Activated CD4-positive, alpha-beta T cell treated with anti-CD3 and anti-CD28 coated beads for 1 hour (primary cell): ENCODE results near the gene TMEM174.

Experiments used
- DNase-seq: peaks from one replicate; pipeline ENCODE4 v3.0.0-alpha.2; 2020

Gene TMEM174

DNA sequence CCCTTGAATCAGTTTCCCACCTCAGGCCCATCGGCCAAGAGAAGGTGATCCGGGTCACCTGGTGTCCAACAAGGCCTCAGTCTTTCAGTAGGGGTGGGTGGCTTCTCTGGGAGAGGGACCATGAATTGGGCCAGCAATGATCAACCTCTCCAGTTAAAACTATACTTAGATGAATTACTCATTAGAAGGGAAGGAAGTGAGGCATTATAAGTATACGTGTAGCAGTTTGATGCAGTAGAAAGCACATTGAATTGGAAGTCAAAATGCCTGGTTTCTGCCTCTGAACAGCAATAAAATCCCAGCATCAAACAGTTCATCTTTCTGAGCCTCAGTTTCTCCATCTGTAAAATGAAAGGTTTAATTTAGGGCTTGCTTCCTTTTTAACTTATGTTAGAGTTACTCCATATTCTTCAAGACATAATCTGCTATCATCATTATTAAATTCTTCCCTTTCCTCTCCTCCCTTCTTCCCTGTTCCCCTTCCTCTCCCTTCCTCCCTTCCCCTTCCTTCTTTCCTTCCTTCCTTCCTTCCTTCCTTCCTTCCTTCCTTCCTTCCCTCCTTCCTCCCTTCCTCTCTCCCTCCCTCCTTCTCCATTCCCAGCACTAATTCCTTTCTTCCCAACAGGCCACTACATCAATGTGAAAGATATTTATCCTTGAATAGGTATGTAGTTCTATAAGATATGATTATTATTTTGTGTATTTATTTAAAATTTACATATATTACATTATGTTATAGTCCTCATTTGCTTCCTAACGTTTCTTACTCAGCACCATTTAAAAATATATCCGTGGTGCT is 18.6 kb upstream of the TMEM174 start:
- DNase-seq, result no peak

DNA sequence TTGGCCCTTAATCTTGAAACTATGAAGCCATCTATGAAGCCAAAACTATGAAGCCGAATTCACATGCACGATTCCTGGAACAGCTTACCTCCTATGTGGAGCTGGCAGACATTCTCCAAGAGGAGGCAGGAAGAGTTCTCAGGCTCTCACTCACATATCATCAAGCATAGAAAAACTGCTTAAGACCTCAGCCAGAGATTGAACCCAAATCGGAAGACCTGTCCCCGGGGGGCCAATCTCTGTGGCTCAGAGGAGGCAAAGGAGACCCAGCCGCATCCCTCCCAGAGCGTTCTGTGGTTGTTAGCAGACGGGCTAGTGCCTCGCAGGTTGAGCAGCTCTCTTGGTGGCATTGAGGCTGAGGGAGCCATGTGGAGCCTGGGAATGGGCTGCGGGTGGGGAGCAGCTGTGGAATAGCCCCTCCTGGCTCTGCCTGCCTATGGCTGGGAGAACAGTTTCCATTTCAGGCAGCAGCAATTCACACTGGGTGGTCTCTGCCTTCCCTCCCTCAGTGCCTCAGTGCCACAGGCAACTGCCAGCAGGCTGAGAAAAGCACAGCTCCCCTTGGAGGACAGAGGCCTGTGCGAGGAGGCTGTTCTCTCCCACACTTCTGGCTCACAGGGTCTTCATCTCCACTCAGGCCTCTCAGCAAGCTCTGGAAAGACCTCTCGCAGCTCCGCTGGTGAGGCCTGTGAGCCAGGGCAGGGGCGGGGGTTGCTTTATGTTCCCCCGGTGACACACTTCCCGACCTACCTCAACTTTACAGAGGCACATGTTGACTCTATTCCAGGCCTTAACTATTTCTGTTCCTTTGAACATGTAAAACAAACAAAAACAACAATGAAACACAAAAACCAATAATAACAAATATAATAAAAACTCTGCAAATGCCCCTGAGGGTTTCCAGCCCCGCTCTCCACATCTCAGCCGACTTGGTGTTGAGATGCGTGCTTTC is 17.4 kb upstream of the TMEM174 start:
- no peak for DNase-seq

DNA sequence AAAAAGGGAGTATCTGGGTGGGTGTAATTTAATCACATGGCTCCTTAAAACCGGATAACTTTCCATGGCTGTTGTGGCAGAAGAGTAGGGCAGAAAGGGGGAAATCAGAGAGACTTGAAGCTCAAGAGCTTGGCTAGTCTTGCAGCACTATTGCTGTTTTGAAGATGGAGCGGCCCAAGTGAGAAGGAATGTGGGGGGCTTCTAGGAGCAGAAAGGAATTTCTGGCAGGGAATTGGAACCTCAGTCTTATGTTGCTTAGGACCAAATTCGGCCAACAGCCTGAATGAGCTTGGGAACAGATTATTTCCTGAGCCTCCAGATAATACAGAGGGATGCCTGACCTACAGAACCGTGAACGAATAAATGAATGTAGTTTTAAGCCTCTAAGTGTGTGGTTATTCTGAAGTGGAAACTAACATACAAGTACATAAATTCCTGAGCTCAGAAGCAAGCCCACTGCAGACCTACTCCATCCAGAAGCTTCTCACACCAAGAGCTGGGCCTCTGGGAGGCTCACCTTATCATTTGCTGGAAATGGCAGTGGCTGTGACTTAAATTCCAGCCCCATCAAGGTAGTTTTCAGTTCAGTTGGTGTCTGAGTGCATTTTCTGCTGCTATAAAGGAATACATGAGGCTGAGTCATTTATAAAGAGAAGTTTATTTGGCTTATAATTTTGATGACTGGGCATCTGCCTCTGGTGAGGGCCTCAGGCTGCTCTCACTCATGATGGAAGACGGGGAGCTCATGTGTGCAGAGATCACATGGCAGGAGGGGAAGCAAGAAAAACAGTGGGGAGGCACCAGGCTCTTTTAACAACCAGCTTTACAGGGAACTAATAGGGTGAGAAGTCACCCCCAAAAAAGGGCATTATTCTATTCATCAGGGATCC is 15.3 kb upstream of the TMEM174 start:
- no peak for DNase-seq

DNA sequence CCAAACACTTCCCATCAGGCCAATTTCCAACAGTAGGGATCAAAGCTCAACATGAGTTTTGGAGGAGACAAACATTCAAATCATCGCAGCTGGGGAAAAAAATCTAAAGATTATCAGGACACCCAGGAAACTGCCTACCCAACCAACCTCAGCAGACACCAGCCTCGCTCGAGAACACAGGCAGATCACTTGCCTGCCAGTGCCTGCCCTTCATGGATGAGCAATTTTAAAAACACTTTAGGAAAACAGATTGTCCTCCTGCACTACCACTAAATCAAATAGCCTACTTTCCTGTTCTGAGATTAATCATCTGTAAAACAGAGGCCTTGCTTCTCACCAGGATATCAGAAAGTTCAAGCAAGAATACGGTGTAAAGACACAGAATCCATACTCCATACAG is 14.7 kb upstream of the TMEM174 start:
- DNase-seq, result no peak

DNA sequence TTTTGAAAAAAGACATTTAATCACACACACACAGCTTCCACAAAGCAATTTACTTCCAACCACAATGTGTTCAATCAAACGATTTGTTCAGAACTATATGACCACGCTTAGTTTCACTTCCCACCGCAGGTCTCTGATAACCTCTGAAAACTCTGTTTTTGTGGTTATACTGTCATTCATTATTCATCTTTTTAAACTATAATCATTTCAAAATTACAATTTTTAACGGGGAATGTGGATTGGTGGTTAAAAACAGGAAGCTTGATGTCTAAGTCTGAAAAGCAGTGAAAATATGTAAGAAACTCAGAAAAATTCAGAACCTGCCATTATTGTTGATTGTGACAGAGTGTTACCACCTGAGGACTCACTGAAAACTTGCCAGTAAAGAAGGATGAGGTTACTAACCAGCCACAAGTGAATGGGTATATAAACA is 12.7 kb upstream of the TMEM174 start:
- DNase-seq, result no peak

DNA sequence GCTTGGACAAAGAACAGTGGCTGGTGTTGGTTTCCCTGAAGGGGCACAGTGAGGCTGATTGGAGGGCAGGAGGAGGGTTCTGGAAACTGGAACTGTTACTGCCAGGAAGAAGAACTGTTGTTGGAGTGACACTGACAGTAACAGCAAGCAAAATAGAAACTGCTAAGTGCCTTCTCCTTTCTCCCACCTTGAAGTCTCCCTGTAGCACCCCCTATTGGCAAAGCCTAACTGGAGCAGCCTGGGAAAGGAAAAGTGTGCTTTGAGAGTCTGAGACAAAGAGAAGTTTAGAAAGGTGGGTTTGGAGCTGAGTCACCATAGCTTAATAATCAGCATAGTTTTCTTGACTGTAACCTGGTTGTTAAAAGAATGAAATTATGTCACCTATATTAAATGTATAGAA is 2.5 kb upstream of the TMEM174 start:
- DNase-seq, result no peak

DNA sequence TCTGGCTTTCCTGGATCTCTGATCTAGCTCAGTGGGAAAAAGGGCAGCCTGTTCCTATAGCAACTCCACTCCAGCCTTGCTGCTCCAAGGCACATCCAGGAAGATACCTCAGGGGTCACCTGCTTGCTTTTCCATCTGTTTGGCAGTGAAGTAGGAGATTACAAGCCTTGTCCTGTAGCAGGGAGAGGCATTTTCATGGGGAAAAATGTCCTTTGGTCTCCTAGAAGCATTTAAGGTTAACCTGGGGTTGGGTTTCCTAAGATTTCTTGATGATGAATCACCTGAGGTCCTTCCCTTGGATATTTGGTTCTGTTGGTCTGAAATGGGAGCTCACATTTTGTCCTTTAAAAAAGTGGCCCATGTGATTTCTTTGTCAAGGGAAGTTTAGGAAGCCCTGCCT is 1.5 kb upstream of the TMEM174 start:
- no peak for DNase-seq

DNA sequence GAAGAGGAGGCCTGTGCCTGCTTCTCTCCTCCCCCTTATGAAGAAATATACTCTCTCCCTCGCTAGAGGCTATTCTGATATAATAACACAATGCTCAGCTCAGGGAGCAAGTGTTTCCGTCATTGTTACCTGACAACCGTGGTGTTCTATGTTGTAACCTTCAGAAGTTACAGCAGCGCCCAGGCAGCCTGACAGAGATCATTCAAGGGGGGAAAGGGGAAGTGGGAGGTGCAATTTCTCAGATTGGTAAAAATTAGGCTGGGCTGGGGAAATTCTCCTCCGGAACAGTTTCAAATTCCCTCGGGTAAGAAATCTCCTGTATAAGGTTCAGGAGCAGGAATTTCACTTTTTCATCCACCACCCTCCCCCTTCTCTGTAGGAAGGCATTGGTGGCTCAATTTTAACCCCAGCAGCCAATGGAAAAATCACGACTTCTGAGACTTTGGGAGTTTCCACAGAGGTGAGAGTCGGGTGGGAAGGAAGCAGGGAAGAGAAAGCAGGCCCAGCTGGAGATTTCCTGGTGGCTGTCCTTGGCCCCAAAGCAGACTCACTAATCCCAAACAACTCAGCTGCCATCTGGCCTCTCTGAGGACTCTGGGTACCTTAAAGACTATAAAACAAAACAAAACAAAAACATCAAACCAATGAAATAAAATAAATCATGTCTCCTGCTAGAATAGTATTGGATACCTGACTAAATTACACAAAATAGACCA is 1.3 kb downstream of the TMEM174 start:
- DNase-seq, result no peak

DNA sequence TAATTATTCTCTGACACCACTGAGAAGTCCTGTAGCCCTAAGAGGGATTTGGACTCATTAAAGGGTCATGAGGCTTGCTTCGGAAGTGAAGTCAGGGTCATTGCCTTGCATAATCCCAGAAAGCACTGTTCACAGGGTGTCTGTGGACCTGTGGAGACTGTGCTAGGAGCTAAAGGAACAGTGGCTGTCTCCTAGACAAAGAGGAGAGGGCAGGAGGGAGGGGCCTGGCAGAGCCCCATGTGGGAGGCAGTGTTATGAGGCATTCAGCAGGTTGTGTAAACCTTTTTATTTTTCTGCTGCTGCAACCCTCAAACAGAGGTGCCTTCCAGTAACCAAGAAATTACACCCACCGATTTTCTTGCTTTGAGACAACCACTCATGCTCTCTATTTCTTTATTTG is 3.3 kb downstream of the TMEM174 start:
- no peak for DNase-seq

DNA sequence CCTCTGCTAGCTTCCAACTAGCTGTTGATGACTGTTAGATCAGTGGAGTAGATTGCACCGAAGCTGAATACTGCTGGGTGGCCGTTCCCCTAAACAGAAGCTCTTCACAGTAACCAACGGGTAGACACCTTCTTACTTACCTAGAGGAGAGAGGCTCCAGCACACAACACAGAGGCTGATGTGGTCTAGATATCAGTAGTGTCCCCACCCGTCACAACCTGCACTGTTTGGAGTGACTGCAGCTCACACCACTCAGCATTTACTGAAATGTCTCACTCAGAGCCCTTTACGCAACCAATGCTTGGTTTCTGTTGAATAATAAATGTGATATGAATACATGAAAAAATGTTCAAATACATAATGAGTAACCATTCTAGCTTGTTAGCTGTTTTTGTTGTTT is 5.3 kb downstream of the TMEM174 start:
- DNase-seq, result no peak

DNA sequence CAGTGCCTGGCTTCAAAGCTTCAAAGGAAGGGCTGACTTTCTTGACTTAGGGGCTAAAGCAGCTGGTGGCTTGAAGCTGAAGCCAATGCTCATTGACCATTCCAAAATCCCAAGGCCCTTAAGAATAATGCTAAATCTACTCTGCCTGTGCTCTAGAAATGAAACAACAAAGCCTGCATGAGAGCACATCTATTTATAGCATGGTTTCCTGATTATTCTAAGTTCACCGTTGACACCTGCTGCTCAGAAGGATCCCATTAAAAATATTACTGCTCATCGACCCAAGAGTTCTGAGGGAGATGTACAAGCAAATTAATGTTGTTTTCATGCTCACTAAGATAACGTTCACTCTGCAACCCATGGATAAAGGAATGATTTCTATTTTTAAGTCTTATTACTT is 6.7 kb downstream of the TMEM174 start:
- no peak for DNase-seq

DNA sequence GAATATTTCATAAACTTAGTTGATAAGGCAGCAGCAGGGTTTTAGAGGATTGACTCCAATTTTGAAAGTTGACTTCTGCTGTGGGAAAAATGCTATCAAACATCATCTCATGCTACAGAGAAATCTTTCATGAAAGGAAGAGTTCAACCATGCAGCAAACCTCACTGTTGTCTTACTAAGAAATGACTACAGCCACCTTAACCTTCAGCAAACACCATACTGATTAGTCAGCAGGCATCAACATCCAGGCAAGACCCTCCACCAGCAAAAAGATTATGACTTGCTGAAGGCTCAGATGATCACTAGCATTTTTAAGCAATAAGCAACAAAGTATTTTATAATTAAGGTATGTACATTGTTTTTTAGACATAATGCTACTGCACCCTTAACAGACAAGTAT is 7.6 kb downstream of the TMEM174 start:
- DNase-seq, result no peak

DNA sequence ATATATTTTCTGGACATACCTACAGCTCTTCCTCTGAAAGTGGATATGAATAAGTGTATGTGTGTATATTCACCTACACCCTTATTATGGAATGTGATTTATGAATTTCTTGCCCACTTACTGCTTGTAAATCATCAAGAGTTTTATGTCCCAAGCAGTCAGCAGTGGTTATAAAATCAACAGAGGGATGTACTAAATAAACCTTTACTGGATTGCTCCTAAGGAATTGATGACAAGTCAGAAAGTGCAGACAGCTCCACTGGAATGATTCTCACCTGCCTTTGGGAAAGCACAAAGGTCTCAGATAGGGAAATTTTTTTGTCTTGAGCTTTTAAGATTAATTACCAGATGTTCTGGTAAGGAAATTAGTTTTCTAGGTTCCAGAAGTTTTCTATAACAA is 9.3 kb downstream of the TMEM174 start:
- no peak for DNase-seq

DNA sequence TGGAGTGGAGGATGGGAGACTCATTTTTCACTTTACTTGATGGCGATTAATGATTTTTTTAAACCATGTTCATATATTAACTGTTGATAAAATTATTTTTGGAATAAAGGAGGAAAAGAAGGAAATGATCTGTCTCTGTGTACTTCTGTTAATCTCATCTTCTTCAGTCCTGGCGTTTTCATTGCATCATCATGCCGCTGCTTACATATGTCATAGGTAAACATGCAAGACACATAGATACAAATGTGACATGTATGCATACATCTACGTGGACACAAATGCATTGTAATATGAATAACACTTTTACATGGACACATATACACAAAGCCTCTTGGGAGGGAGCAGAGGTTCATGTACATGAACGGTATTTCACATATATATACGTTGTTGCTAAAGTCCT is 10.0 kb downstream of the TMEM174 start:
- DNase-seq, result no peak

DNA sequence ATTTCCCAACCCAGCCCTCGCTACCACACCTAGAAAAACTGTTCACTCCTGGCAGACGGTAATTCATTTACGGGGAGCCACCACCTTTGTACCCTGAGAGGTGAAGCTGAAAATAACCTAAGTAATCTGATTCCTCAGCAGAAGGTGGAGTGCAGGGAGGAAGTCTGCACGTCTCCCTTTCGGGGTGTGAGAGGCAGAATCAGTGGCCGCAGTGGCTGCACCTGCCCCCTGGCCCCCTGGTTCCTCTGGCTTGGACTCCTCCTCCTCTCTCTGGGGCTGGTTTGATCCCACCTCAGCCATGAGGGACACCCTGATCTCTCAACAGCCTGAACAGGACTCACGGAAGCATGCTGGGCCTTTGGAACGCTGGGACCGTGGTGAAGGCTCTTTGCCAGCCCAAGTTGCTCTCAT is 10.5 kb downstream of the TMEM174 start:
- DNase-seq, result no peak

DNA sequence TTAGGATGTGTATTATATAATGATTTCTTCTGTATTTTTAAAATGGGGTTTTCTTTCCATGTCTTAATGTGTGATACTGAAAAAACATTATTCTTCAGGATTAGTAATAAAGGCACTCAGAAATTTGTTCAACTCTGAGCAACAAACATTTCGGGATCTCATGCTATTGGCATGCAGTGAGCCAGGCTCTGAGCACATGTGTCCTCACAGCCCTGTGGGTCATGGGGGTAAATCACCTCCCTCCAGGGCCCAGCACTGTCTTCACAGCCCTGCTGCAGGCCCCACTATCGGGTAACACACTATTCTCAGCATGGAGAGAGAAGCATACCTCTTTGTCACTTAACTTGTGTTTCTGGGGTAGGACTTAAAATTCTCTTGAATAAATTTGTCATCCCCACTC is 14.0 kb downstream of the TMEM174 start:
- no peak for DNase-seq

DNA sequence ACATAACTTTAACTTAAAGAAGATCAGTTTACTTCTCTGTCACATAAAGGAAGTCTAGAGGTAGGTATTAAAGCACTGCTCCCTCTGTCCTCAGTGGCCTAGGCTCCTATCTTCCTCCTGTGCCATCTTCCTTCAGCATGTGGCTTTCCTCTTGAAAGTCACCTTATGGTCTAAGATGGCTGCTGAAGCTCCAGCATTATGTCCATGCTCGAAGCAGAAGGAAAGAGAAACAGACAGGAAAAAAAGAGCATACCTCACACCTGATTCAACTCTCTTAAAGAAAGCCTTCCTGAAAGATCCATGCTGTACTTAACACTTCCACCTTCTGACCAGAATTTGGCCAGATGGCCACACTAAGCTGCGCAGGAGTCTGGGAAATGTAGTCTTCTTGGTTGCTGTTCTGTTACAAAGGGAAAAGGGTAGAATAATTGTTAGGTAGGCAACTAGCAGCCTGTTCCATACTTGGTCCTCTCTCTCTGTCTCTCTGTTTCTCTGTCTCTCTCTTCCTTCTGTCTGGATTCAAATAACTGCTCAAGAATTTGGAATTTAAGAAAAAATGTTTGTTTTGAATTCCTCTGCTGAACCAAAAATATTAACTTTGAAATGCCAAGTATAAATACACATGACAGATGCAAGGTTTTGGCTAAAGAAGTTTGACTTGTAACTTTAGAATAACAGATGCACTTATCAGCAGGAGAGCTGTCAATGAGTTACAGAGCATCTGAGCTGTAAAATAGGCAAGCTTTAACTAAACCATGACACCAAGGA is 16.0 kb downstream of the TMEM174 start:
- no peak for DNase-seq

DNA sequence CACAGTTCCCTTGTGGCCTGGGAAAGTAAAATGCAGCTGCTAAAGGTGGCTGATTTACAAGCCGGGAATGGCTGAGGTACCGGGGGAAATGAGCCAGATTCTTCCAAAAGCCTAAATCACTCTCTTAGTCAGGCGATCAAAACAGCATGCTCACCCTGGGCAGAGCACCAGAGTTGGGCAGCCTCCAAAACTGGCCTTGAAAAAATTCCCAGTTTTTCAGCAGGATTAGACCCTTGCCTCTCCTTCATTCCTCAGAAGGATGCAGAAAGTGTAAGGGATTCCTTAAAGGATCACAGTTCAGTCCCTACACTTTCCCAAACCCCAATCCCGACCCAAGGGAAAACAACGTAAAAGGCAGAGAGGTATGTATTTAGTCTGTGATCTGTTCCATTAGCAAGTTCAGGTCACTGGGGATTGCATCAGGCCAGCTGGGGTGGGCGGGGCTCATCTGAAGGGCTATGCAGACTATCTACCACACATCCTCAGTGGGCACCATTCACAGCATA is 16.9 kb downstream of the TMEM174 start:
- DNase-seq, result no peak

DNA sequence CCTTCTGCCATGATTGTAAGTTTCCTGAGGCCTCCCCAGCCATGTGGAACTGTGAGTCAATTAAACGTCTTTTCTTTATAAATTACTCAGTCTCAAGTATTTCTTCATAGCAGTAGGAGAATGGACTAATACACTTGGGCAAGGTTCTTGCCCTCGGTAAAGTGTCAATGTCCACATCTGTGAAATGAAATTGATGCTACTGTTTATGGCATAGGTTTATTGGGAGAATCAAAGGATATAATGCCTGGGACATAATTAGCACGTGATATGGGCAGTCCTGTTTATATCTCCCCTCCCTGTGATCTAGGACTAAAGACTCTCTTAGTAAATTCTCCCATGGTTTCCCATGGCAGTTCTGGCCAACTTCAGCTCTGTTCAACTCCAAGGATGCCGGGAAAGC is 19.4 kb downstream of the TMEM174 start:
- no peak for DNase-seq

DNA sequence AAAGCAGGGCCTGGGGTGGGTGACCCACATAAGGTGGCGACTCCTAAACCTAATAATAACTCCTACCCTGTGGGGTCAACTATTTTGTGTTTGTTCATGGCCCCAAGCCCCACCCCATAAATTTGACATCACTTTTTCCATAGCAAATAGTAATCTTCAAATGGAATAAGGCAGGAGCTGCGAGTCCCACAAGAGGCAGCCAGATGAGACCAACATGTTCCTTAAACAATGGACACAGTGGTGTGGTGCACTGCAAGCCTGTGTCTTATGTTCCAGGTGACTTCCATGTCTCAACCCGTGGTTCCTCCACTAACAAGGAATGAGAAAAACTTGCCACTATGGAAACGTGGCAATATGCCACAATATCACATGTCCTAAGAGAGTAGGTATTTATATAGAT is 20.6 kb downstream of the TMEM174 start:
- no peak for DNase-seq

DNA sequence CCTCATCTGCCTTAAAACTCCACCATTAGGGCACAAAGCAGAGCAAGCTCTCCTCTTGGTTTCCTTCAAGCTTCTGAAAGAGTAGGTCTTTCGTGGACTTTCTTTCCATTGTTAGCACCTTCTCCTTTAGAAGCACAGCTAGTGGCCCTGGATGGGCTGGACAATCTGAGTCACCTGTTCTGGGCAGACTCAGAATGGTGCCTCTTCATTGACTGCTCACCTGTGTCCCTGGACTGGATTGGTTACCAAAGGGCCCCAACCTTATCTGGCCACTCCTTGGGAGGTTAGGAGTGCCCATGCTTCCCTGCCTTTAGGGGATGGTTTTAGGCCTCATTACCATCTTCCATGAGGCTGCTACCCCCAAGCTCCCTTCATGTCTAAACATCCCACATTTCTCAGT is 23.2 kb downstream of the TMEM174 start:
- no peak for DNase-seq
